ENCODE data around the gene HOXD1.

Gene HOXD1

DNA sequence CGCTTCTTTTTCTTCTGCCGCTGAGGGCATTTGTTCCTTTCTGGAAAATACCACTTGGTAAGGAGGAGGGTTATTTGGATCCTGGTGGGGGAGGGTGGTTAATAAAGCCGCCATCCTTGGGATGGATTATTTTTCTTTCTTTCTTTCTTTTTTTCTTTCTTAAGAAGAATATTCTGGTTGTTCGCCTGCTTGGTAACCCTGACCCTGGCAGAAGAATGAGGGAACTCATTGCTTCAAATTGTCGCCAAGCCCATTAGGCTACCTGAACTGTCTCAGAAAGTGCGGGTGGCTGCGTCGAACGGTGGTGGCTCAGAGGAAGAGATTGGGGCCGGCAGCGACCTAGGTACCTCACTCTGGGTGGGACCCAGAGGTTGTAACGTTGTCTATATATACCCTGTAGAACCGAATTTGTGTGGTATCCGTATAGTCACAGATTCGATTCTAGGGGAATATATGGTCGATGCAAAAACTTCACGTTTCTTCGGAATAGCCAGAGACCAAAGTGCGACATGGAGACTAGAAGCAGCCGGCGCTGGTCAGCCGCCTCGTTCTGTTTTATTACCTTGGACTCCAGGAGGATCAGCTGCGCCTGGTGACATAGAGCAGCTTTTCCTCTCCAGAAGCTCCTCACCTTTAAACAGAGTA lies 38.4 kb upstream of the HOXD1 start:
- Histone ChIP-seq H3K9me3 (ENCODE audit: control insufficient read depth, low read length) (no peaks in the 10 kb centered on the region), H3K4me2 (ENCODE audit: low read length) (no peak overlapping the region), H3K36me3 (ENCODE audit: control insufficient read depth, insufficient read depth, low read length) (no peaks in the 10 kb centered on the region), H3K27me3 (ENCODE audit: control insufficient read depth, insufficient read depth, low read length) (peaks cover 3% of the 10 kb centered on the region), H3K4me3 (ENCODE audit: low read depth, low read length) (no peak overlapping the region), H3K4me1 (no peaks in the 10 kb centered on the region), H3K27ac (no peak overlapping the region), H3K9ac (no peak overlapping the region), H2AFZ (no peak overlapping the region), H3K79me2 (no peaks in the 10 kb centered on the region)
- TF ChIP-seq, protein P1, sequence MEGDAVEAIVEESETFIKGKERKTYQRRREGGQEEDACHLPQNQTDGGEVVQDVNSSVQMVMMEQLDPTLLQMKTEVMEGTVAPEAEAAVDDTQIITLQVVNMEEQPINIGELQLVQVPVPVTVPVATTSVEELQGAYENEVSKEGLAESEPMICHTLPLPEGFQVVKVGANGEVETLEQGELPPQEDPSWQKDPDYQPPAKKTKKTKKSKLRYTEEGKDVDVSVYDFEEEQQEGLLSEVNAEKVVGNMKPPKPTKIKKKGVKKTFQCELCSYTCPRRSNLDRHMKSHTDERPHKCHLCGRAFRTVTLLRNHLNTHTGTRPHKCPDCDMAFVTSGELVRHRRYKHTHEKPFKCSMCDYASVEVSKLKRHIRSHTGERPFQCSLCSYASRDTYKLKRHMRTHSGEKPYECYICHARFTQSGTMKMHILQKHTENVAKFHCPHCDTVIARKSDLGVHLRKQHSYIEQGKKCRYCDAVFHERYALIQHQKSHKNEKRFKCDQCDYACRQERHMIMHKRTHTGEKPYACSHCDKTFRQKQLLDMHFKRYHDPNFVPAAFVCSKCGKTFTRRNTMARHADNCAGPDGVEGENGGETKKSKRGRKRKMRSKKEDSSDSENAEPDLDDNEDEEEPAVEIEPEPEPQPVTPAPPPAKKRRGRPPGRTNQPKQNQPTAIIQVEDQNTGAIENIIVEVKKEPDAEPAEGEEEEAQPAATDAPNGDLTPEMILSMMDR (IDR thresholded peaks at IDR 0.05), result no peak

DNA sequence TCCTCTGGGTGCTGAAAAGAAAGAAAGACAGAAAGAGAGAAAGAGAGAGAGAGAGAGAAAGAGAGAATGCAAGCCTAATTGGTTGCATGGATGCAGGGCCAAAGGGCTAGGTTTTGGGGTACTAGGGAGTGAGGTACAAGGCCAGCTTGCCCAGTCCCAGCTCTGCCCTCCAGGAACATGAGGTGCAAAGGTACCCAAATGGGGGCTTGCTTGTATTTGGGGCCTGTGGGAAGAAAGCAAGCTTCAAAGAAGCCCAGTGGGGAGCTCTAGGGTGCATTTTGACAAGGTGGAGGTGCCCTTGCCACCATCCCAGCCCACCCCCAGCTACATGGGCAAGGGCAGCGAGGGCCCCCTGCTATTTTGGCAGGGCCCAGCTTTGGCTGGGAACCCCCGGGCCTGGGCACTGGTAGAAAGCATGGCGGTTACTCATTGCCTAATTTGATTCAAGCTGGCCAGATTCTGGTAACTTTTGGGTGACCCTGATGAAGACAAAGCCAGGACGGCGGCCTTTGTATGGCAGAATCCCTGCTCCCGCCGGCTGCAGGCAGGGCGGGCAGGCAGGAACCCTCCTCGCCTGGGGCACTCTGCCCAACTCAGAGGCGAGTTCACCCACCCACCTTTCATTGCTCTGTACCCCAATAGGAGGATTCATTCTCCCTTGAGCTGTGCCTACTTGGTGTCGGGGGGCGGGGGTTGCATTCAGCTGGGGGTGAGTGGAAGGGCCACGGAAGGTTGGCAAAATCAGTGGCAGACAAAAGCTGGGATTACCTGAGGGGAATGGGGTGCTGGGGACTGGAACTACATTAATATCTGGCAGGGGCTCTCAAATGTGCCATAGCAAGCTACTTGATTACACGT lies 37.7 kb upstream of the HOXD1 start:
- Histone ChIP-seq H3K27ac (no peak overlapping the region), H3K36me3 (ENCODE audit: control insufficient read depth, insufficient read depth, low read length) (no peaks in the 10 kb centered on the region), H3K4me1 (no peaks in the 10 kb centered on the region), H3K4me3 (ENCODE audit: low read depth, low read length) (no peak overlapping the region), H3K27me3 (ENCODE audit: control insufficient read depth, insufficient read depth, low read length) (peaks cover 3% of the 10 kb centered on the region), H3K9me3 (ENCODE audit: control insufficient read depth, low read length) (no peaks in the 10 kb centered on the region), H3K4me2 (ENCODE audit: low read length) (no peak overlapping the region), H2AFZ (no peak overlapping the region), H3K9ac (no peak overlapping the region), H3K79me2 (no peaks in the 10 kb centered on the region)
- TF ChIP-seq, protein P1 (IDR thresholded peaks at IDR 0.05), result no peak

DNA sequence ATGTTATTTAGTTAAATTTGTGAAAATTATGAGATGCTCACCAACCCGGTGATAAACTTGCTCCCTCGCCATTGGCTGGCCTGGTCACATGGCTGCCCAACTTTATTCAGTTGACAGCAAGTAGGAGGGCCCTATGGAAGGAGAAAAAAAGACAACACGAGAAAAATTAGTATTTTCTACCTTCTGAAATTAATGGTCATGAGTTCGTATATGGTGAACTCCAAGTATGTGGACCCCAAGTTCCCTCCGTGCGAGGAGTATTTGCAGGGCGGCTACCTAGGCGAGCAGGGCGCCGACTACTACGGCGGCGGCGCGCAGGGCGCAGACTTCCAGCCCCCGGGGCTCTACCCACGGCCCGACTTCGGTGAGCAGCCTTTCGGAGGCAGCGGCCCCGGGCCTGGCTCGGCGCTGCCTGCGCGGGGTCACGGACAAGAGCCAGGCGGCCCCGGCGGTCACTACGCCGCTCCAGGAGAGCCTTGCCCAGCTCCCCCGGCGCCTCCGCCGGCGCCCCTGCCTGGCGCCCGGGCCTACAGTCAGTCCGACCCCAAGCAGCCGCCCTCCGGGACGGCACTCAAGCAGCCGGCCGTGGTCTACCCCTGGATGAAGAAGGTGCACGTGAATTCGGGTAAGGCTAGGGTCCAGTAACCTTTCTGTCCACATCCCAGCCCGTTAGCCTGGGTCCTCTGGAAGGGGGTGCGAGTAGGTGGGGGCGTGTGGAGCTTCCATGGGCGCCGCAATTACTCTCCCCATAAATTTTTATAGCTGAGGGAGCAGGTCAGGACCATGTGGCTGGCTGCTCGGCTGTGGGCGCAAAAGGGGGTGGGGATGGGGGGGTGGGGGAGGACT lies 36.8 kb upstream of the HOXD1 start, which contains the start of gene HOXD4:
Gene HOXD4, plus strand, starts transcription at position 109 of the 846 bp plus-strand sequence. Its CDS starts 84 bp downstream, at position 193.
- no peaks in the 10 kb centered on the region for H3K79me2 ChIP-seq
- H3K27me3 ChIP-seq (ENCODE audit: control insufficient read depth, insufficient read depth, low read length), result peaks cover 6% of the 10 kb centered on the region
- no peaks in the 10 kb centered on the region for H3K9me3 ChIP-seq (ENCODE audit: control insufficient read depth, low read length)
- TF ChIP-seq, protein P1 (IDR thresholded peaks at IDR 0.05), result no peak
- H3K27ac ChIP-seq, result no peak within 1 kb of the TSS
- no peak within 1 kb of the TSS for H3K4me2 ChIP-seq (ENCODE audit: low read length)
- no peak within 1 kb of the TSS for H3K9ac ChIP-seq
- H3K4me1 ChIP-seq, result no peaks in the 10 kb centered on the region
- no peak within 1 kb of the TSS for H3K4me3 ChIP-seq (ENCODE audit: low read depth, low read length)
- H2AFZ ChIP-seq, result no peak within 1 kb of the TSS
- no peaks in the 10 kb centered on the region for H3K36me3 ChIP-seq (ENCODE audit: control insufficient read depth, insufficient read depth, low read length)

DNA sequence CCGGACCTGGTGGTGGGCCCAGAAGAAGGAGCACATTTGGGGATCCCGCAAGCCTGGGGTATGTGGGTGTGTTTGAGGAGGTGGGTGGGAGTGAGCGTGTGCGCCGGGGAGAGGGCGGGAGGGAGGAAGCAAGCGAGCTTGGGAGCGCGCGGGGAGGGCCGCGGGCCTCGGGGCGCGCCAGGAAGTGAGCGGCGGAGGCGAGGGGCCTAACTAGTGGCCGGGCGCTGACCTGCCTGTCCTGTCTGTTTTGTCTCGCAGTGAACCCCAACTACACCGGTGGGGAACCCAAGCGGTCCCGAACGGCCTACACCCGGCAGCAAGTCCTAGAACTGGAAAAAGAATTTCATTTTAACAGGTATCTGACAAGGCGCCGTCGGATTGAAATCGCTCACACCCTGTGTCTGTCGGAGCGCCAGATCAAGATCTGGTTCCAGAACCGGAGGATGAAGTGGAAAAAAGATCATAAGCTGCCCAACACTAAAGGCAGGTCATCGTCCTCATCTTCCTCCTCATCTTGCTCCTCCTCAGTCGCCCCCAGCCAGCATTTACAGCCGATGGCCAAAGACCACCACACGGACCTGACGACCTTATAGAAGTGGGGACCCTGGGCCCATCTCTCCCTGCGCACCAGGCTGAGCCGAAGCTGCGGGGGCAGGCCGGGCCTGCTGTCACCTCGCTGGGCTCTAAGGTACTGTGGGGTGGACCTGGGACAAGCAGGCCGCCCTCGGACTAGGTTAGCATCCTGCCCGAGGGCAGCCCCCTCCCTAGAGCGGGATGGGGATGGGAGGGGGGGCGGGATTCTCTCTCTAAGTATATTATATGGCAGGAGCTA lies 35.9 kb upstream of the HOXD1 start:
- H3K27ac ChIP-seq, result no peak overlapping the region
- H3K36me3 ChIP-seq (ENCODE audit: control insufficient read depth, insufficient read depth, low read length), result no peaks in the 10 kb centered on the region
- no peaks in the 10 kb centered on the region for H3K79me2 ChIP-seq
- TF ChIP-seq, protein P1 (IDR thresholded peaks at IDR 0.05), result no peak
- H3K9ac ChIP-seq, result no peak overlapping the region
- no peak overlapping the region for H3K4me3 ChIP-seq (ENCODE audit: low read depth, low read length)
- no peaks in the 10 kb centered on the region for H3K9me3 ChIP-seq (ENCODE audit: control insufficient read depth, low read length)
- H3K4me2 ChIP-seq (ENCODE audit: low read length), result no peak overlapping the region
- H2AFZ ChIP-seq, result no peak overlapping the region
- peaks cover 14% of the 10 kb centered on the region for H3K27me3 ChIP-seq (ENCODE audit: control insufficient read depth, insufficient read depth, low read length)
- H3K4me1 ChIP-seq, result no peaks in the 10 kb centered on the region
